Thymus (tissue), 11 donors: ENCODE measurements around the gene PREX1. TPM values are rescaled to one million over a fixed set of nuclear protein-coding genes. Genes with fewer than 3 reads are reported as not detected.

Experiments
- DNase-seq, 9 donors: peaks; one replicate each; pipeline ENCODE4 v3.0.0-alpha.2; 2013; ENCODE audit warnings: low spot score in 9 of 9, low read depth in 6 of 9, missing footprints in 1 of 9
- H3K27ac ChIP-seq, 2 donors: one replicate each; pipeline ENCODE4 v1.5.1; 2013; ENCODE audit warnings: control low read depth in 1 of 2, low read depth in 1 of 2, low read length in 1 of 2, mild to moderate bottlenecking in 1 of 2, moderate library complexity in 1 of 2
- H3K27me3 ChIP-seq, 2 donors: one replicate each; pipeline ENCODE4 v1.5.1; 2013; ENCODE audit warnings: low read length in 1 of 2; ENCODE audit not compliant: control insufficient read depth in 2 of 2, insufficient read depth in 1 of 2
- H3K36me3 ChIP-seq, 2 donors: one replicate each; pipeline ENCODE4 v1.5.1; 2013; ENCODE audit warnings: low read length in 1 of 2, mild to moderate bottlenecking in 1 of 2, moderate library complexity in 1 of 2; ENCODE audit not compliant: control insufficient read depth in 2 of 2, insufficient read depth in 2 of 2
- H3K4me1 ChIP-seq, 2 donors: one replicate each; pipeline ENCODE4 v1.5.1; 2013; ENCODE audit warnings: low read length in 2 of 2; ENCODE audit not compliant: control insufficient read depth in 2 of 2, insufficient read depth in 2 of 2
- H3K4me3 ChIP-seq, 2 donors: one replicate each; pipeline ENCODE4 v1.5.1; 2013; ENCODE audit warnings: low read length in 2 of 2, control low read depth in 1 of 2, mild to moderate bottlenecking in 1 of 2
- H3K9me3 ChIP-seq, 2 donors: one replicate each; pipeline ENCODE4 v1.5.1; 2013; ENCODE audit warnings: low read length in 1 of 2, mild to moderate bottlenecking in 1 of 2; ENCODE audit not compliant: control insufficient read depth in 2 of 2, insufficient read depth in 1 of 2
- WGBS: extraction: QIAGEN DNeasy Blood & Tissue Kit; methylation state at CpG from one replicate; pipeline ENCODE4 v1.1.7; 2013; 5-methylcytosine and 5-hydroxymethylcytosine counted together
- polyA plus RNA-seq: library from polyadenylated mRNA; stranded (reverse); fragments of 200-250 nt; gene quantifications from one replicate; pipeline ENCODE4 v1.2.3, GENCODE V29; 2013
- total RNA-seq: library from RNA; stranded (reverse); fragments of 120-200 nt; gene quantifications from one replicate; pipeline ENCODE4 v1.2.4, GENCODE V29; 2013
- donor health status: healthy.

PREX1 gene
- total and polyA plus RNA-seq, 2 donors, result 12.5 to 19.8 TPM

DNA sequence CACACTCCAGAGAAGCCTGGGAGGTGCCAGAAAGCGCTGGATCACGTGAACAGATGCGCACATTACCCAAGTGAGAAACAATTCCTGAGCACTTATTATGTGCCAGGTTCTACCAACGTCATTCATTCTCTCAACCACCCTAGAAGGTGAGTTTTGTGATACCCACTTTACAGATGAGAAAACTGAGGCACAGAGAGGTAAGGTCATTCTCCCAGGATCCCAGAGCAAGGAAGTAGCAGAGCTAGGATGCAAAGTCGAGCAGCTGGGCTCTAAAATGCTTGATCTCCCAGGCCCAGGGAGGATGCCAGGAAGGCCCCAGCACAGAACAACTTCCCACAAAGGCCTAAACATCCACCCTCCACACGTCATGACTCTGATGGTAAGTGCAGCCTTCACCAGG is 85.6 kb downstream of the PREX1 start:
- Histone ChIP-seq H3K27me3 (no peaks in the 10 kb centered on the region), H3K9me3 (no peaks in the 10 kb centered on the region), H3K36me3 (no peaks in the 10 kb centered on the region), H3K4me1 (peaks cover 0 to 21% of the 10 kb centered on the region in 2 donors), H3K4me3 (no peak overlapping the region), H3K27ac (no peak overlapping the region)
- no peak for DNase-seq
- WGBS, result 92% methylated on average over 6 of the region's 6 CpGs

DNA sequence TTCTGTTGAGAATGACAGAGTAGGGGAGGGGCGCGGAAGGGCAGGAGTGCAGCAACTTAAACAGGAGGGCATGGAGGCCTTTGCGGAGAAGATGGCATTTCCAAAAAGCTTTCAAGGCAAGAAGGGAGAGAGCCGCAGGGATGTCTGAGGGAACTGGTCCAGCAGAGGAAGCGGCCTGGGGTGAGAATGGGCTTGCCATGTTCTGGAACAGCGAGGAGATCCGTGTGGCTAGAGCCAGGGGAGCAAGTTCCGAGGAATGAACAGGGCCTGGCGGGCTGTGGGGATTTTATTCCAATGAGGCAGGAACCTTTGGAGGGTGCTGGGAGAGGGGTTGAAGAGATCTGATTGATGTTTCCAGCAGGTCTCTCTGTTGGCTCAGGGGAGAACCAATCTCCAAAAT is 86.1 kb downstream of the PREX1 start:
- 99% methylated on average over 9 of the region's 9 CpGs for WGBS
- no peaks in the 10 kb centered on the region for H3K9me3 ChIP-seq
- peaks cover 0 to 23% of the 10 kb centered on the region in 2 donors for H3K4me1 ChIP-seq
- no peak for DNase-seq
- no peaks in the 10 kb centered on the region for H3K27me3 ChIP-seq
- H3K36me3 ChIP-seq, result no peaks in the 10 kb centered on the region
- no peak overlapping the region for H3K4me3 ChIP-seq
- no peak overlapping the region for H3K27ac ChIP-seq

DNA sequence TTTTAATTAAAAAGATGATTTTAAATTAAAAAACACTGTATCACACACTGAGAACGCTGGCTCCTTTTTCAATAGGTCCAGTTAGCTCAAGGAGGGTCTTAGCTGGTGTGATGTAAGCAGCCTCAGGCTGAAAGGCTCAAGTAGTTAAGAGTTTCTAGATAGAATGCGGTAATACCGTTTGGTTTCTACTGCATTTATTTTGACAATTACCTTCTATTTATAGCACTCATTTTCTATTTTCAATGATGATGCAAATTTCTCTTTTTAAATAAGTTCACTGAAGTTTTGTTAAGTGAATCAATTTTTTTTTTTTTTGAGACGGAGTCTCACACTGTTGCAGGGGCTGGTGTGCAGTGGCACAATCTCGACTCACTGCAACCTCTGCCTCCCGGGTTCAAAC is 87.1 kb downstream of the PREX1 start:
- H3K9me3 ChIP-seq, result no peaks in the 10 kb centered on the region
- H3K27me3 ChIP-seq, result no peaks in the 10 kb centered on the region
- 95% methylated on average over 6 of the region's 6 CpGs for WGBS
- no peak overlapping the region for H3K27ac ChIP-seq
- DNase-seq, result no peak
- H3K36me3 ChIP-seq, result no peaks in the 10 kb centered on the region
- H3K4me1 ChIP-seq, result peaks cover 0 to 29% of the 10 kb centered on the region in 2 donors
- no peak overlapping the region for H3K4me3 ChIP-seq

DNA sequence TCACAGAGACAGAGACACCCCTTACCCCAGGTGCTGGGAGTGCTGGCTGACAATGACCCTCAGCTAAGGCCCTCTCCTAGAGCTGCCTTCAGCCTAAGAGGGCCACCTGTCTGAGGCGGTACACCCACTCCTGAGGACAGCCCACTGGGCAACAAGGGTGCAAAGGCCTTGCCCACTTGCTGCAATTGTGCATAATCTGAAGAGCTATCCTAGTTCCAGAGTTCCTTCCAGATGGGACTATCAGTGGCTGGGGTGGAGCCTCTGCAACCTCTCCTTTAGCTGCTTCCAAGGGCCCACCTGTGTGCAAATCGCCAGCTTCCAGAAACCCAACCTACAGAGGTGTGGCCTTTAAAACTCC is 87.5 kb downstream of the PREX1 start:
- no peak overlapping the region for H3K4me3 ChIP-seq
- no peak overlapping the region for H3K27ac ChIP-seq
- no peaks in the 10 kb centered on the region for H3K27me3 ChIP-seq
- no peak for DNase-seq
- no peaks in the 10 kb centered on the region for H3K9me3 ChIP-seq
- H3K36me3 ChIP-seq, result no peaks in the 10 kb centered on the region
- peaks cover 0 to 33% of the 10 kb centered on the region in 2 donors for H3K4me1 ChIP-seq
- 99% methylated on average over 2 of the region's 2 CpGs for WGBS

DNA sequence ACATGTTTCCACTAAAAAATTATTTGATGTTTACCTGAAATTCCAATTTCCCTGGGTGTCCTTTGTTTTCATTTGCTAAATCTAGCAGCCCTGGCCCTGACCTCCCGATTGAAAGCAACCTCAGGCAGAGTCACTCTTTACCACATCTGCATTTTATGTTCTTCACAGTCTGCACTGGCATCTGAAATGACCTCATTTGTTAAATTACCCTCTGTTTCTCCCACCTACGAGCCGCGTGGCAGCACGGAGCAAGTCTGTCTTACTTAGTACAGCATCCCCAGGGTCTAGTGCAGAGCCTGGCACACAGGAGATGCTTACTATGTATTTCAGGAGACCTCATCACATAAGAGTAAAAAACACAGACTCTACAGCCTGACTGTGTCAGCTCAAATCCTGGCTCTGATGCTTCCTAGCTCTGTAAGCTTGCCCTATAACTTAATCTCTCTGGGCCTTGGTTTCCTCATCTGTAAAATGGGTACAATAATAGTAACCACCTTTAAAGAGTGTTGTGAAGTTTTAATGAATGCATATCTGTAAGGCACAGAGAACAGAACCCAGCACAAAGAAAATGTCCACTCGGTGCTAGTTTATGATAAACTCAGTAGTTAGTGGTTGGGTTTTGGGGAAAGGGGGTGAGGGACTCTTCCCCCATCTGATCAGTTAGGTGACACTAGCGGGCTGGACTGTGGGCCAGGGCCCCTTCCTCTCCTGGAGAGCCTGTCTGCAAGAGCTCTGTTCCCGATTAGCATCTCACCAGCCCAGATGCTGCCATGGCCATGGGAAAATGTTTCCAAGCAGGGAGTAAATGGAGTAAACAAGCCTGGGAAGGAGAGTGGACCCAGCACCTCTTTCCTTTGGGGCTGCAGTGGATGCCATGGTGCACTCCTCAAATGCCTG is 88.2 kb downstream of the PREX1 start:
- WGBS, result 87% methylated on average over 8 of the region's 8 CpGs
- Histone ChIP-seq H3K36me3 (no peaks in the 10 kb centered on the region), H3K4me1 (peaks cover 0 to 39% of the 10 kb centered on the region in 2 donors), H3K4me3 (no peak overlapping the region), H3K27me3 (no peaks in the 10 kb centered on the region), H3K27ac (no peak overlapping the region), H3K9me3 (no peaks in the 10 kb centered on the region)
- DNase-seq, result no peak

DNA sequence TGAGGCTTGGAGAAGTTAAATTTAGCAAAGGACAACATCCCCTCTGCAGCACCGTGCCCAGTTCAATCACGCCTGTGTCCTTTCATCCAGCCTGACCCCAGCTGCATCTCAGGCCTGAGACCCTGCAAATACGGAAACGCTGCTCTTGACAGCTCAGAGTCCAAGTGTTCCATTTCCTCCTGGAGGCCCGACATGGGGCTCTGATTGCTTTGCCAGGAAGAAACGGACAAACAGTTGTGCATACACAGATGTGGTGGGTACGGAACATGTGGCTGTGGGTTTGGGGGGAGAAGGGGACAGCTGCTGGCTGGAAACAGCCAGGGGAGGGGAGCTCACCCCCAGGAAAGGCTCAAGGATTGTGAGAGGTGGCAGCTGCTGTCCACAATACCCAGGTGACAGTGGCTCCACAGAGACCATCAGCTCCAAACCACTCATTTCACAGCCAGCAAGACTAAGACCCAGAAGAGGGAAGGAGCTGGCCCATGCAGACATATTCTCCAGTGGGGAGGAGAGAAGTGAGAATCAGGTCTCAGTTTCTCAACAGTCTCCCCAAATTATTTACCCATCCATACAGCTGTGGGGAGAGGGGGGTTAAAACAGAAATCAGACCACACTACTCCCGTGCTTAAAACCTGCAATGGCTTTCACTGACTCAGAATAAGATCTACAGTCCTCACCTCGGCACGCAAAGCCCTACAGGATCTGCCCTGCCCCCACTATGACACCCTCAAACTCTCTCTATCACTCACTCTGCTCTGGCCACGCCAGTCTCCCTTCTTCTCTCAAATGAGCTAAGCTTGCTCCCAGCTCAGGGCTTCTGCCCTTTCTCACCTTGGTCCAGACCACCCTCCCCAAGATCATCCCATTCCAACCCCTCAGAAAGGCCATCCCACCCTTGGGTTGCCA is 89.1 kb downstream of the PREX1 start:
- Histone ChIP-seq H3K4me1 (peaks cover 0 to 39% of the 10 kb centered on the region in 2 donors), H3K4me3 (no peak overlapping the region), H3K27ac (no peak overlapping the region), H3K9me3 (no peaks in the 10 kb centered on the region), H3K27me3 (no peaks in the 10 kb centered on the region), H3K36me3 (peaks cover 0 to 3% of the 10 kb centered on the region in 2 donors)
- 36% methylated on average over 11 of the region's 11 CpGs for WGBS
- no peak for DNase-seq

DNA sequence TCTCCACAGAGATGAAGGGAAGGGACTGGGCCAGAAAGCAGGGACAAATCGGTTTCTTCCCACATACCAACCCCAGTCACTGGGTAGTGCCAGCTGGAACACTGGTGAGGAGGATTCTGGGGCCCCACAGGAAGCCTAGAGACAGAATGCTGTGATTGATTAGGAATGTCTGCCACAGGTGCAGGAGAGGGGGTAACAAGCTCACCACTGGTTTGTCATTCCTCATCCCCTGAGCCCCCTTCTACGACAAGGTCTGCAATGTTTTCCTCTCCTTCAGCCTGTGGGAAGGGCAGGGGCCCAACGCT is 89.8 kb downstream of the PREX1 start:
- no peak overlapping the region for H3K4me3 ChIP-seq
- H3K4me1 ChIP-seq, result peaks cover 0 to 39% of the 10 kb centered on the region in 2 donors
- 12% methylated on average over 3 of the region's 3 CpGs for whole genome bisulfite sequencing
- no peak overlapping the region for H3K27ac ChIP-seq
- H3K9me3 ChIP-seq, result no peaks in the 10 kb centered on the region
- H3K36me3 ChIP-seq, result peaks cover 0 to 3% of the 10 kb centered on the region in 2 donors
- DNase-seq, result no peak
- no peaks in the 10 kb centered on the region for H3K27me3 ChIP-seq

DNA sequence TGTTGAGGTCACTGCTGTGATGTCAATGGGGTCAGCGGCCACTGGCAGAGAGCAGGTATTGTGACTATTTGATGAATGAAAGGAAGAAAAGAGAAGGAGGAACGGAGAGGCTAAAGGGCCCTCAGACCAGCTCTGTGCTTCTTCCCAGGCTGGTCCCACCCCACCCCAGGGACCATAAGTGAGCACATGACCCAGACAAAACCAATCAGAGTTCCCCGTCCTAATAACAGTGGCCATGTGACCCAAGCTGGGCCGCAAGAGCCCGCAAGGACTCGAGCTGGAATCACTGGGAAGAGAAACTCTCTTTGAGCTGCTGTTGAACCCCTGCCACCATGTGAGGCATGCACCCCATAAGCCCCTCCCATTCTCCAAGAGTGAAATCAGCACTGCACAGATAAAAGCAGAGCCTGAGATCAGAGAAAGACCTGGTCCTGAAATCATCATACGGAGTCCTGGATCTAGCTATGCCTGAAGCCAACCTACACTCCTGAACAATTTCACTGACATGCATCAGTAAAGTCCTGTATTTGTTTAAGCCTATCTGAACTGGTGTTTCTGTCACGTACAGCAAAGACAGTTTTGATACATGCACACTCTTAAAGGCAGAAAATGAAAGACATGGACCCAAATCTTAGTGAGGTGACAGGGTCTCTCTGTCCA is 90.2 kb downstream of the PREX1 start:
- Histone ChIP-seq H3K9me3 (no peaks in the 10 kb centered on the region), H3K36me3 (peaks cover 0 to 3% of the 10 kb centered on the region in 2 donors), H3K4me1 (peaks cover 0 to 39% of the 10 kb centered on the region in 2 donors), H3K27me3 (no peaks in the 10 kb centered on the region), H3K4me3 (no peak overlapping the region), H3K27ac (no peak overlapping the region)
- no peak for DNase-seq
- WGBS, result 94% methylated on average over 8 of the region's 8 CpGs

DNA sequence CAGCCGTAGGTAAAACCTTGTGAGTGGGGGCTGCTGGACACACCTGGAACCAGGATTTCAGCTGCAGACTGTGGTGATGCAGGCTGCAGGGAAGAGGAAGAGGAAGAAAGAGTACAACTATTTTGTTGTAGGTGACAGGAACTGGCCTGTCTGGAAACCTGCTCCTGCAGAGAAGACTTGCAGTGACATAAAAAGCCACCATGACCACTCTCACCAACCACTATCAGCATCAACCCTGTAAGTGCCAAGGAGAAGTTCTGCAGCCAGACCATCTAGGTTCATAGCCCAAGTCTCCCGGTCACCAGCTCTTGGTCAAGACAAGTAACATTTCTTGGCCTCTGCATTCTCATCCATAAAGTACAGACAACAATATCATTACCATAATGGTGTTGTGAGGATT is 91.2 kb downstream of the PREX1 start:
- H3K4me3 ChIP-seq, result no peak overlapping the region
- no peaks in the 10 kb centered on the region for H3K27me3 ChIP-seq
- DNase-seq, result no peak
- no peaks in the 10 kb centered on the region for H3K9me3 ChIP-seq
- peaks cover 0 to 3% of the 10 kb centered on the region in 2 donors for H3K36me3 ChIP-seq
- no peak overlapping the region for H3K27ac ChIP-seq
- peaks cover 0 to 39% of the 10 kb centered on the region in 2 donors for H3K4me1 ChIP-seq
- 89% methylated on average over 2 of the region's 2 CpGs for WGBS
